UCSD-AML1 (cell line): ENCODE data around the gene PRDM1.

Experiments used
- DNase-seq: peaks from one replicate; lab custom pipeline; 2025; ENCODE audit not compliant: unreplicated experiment; lab: John Stamatoyannopoulos, UW

PRDM1 gene

GRCh38 chr6:106094964-106095335, 8.8 kb downstream of the PRDM1 start:
- DNase-seq = no peak

- peak; percentile 29 for DNase-seq
These were observed 11.5 kb downstream of the PRDM1 start for GRCh38 chr6:106097411-106098231.

GRCh38 chr6:106098383-106099234, 12.5 kb downstream of the PRDM1 start:
- peak; percentile 29 for DNase-seq

- DNase-seq = no peak
These were observed 13.1 kb downstream of the PRDM1 start for GRCh38 chr6:106099235-106099537.

DNA sequence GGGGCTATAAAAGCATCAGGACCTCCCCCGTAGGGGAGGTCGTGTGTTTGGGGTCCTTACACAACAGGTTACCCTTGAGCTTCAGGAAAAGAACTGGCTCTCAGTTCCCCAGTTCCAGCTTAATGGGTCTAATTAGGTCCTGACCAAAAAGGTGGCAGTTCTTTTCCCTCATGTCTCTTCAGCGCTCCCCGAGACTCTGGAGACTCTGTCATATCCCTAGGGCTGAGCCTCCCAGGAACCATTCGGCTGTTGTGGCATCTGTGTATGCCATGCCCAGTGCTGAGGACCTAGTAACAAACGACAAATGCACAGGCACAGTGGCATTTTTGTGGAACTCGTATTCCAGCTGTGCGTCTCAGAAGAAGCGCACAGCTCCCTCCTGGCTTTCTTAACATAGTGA, 14.6 kb downstream of the PRDM1 start:
- DNase-seq = no peak

GRCh38 chr6:106101466-106101865, 15.3 kb downstream of the PRDM1 start:
- no peak for DNase-seq

DNA sequence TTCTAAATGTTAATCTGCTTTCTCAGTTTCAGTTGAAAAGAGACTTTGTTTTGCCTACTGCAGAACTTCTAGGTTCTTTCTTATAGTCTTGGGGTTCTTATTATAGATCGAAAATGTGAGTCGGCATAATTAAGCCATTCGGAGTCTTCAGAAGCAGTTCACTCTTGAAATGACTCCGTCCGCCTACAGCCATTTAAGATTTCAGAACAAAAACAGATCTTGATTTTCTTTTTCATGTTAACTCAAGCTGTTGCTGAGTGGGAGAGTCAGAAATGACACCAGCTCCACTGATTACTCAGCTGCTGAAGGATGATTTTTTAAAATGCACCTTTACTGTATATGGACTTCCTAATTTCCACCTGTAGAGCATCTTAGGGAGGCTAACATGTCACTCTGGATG, 15.9 kb downstream of the PRDM1 start:
- no peak for DNase-seq

DNA sequence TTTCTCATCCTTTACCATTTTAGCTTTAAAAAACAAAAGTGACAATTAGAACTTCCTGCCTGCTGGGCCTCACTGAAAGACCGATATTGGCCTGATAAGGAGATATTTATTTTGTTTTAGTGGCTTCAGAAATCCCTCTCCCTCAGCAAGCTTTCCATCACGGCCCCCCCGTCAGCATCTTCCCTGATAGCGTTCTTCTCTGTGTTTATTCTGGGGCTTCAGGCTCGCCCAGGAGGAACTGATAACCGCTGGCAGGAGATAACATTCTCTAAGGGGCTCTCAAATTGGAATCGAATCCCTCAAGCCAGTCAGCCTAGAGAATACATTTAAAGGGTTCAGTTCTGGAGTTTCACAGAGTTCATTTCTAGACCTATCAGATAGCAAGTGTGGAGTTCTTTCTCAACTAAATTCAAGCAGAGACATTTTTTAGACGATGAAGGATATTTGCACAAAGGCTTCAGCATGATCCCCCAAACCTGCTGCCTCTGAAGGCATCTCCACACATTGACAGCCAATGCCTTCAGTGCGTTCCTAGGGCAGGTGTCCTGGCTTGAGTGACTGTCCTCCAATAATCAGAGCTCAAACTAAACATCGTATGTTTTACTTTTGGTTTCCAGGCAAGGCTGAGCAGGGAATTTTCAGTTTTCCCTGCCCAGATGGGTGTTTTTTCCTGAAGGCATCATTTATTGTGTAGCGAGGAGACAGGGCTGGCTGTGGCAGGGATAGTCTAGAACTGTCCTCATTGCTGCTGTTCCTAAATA, 17.0 kb downstream of the PRDM1 start:
- no peak for DNase-seq

DNA sequence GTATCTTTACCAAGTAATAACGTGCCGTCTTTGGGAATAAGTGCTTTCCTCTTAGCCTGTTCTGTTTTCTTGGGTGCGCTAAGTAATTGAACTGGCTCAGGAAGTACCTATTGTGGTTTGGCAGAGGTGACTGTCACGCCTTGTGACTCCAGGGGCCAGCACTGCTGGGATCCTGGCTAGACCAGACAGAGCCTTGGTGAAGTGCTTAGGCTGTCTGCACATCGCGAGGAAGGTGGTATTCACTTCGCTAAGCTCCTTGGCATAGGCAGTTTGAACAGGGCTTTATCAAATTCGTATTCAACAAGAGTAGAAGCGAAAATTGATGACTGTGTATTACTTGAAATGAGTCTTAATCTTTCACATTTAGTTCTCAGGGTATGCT, 17.6 kb downstream of the PRDM1 start:
- DNase-seq = no peak

DNA sequence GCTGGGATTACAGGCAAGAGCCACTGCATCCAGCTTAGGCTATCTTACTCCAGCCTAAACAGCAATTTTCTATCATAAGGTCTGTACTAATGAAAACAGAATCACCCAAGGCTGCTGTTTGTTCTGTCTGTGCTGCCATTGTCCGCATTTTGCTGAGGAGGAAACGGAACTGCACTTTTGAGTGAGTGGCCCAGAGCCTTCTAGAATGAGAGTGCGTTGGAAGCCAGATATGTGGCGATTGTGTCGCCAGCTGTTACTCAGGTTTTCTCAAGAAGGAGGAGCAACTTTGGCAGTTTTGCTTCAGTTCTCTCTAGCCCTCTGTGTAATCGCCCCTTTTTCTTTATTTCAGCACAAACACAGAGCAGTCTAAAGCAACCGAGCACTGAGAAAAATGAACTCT, 18.3 kb downstream of the PRDM1 start:
- DNase-seq = no peak

GRCh38 chr6:106104941-106105340, 18.8 kb downstream of the PRDM1 start:
- DNase-seq = no peak

DNA sequence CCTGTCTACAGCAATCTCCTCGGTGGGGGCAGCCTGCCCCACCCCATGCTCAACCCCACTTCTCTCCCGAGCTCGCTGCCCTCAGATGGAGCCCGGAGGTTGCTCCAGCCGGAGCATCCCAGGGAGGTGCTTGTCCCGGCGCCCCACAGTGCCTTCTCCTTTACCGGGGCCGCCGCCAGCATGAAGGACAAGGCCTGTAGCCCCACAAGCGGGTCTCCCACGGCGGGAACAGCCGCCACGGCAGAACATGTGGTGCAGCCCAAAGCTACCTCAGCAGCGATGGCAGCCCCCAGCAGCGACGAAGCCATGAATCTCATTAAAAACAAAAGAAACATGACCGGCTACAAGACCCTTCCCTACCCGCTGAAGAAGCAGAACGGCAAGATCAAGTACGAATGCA, 19.4 kb downstream of the PRDM1 start:
- no peak for DNase-seq

DNA sequence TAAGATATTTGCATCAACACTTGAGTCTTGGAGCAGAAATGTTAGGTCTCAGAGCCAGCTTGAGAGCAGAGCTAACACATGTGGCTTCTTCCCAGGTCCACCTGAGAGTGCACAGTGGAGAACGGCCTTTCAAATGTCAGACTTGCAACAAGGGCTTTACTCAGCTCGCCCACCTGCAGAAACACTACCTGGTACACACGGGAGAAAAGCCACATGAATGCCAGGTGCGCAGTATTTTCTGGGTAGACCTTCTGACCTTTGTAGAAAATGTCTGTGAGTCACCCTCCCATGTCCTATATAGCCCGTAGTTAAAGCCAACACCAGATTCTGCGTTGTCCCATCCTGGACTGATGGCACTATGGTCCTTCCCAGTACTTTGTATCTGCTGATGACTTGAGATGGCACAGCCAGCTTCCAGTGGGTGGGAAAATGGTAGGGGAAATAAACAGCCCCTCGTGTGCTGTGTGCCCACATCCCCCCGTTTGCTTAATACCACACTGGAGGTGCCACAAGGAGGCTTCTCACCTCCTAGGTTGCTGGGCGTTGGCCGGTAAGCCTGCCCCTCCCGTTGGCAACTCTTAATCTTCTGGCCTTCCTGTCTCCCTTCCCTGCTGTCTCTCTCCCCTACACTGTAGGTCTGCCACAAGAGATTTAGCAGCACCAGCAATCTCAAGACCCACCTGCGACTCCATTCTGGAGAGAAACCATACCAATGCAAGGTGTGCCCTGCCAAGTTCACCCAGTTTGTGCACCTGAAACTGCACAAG, 20.3 kb downstream of the PRDM1 start:
- no peak for DNase-seq

GRCh38 chr6:106107043-106107613, 21.0 kb downstream of the PRDM1 start:
- no peak for DNase-seq

- DNase-seq = no peak
These were observed 22.0 kb downstream of the PRDM1 start for GRCh38 chr6:106108129-106108528.

DNA sequence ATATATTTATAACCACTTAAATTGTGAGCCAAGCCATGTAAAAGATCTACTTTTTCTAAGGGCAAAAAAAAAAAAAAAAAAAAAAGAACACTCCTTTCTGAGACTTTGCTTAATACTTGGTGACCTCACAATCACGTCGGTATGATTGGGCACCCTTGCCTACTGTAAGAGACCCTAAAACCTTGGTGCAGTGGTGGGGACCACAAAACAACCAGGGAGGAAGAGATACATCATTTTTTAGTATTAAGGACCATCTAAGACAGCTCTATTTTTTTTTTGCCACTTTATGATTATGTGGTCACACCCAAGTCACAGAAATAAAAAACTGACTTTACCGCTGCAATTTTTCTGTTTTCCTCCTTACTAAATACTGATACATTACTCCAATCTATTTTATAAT, 22.9 kb downstream of the PRDM1 start:
- DNase-seq = no peak

GRCh38 chr6:106110164-106110826, 24.2 kb downstream of the PRDM1 start:
- no peak for DNase-seq

GRCh38 chr6:106112433-106112832, 26.3 kb downstream of the PRDM1 start:
- DNase-seq = no peak

- no peak for DNase-seq
These were observed 27.3 kb downstream of the PRDM1 start for GRCh38 chr6:106113256-106113959.

DNA sequence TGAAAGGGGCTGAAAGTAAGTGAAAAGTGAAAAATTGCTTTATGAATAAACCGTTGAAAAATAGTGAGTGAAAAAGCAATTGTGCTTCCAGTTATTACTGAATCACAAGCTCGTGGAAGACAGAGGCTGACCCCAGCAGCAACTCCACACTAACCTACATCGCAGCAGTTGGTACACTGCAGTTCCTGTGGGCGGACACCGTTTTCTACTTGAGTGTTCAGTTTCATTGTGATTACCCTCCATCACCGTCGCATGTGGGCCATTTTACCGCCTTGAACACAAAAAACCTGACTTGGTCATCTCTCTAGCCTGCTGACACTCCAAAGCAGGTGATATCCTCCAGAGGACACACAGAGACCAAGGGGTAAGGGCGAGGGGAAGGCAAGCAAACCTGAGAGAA, 28.4 kb downstream of the PRDM1 start:
- DNase-seq = no peak
